HG02759 (cell line): ENCODE measurements around the gene SLC25A34.

Experiments used
- ATAC-seq: cut with Tn5 transposase; IDR thresholded peaks from one replicate; pipeline ENCODE4 v1.9.1; 2021; ENCODE audit warnings: mild to moderate bottlenecking, moderate library complexity; ENCODE audit not compliant: unreplicated experiment

Gene SLC25A34

GRCh38 chr1:15770313-15770962, 34.4 kb downstream of the SLC25A34 start:
- ATAC-seq, result no peak

GRCh38 chr1:15771836-15772515, 35.9 kb downstream of the SLC25A34 start:
- no peak for ATAC-seq

- ATAC-seq, result no peak
These were observed 39.6 kb downstream of the SLC25A34 start for GRCh38 chr1:15775706-15776105.

GRCh38 chr1:15777909-15778707, 42.0 kb downstream of the SLC25A34 start:
- ATAC-seq, result no peak

- no peak for ATAC-seq
These were observed 49.6 kb downstream of the SLC25A34 start for GRCh38 chr1:15785683-15786082.

- ATAC-seq, result no peak
These were observed 50.5 kb downstream of the SLC25A34 start for GRCh38 chr1:15786581-15786980.

- ATAC-seq, result no peak
These were observed 52.7 kb downstream of the SLC25A34 start for GRCh38 chr1:15788624-15789301.
